ENCODE data around the gene NOXO1.

The NOXO1 gene

GRCh38 chr16:2009791-2010510 is 28.7 kb upstream of the NOXO1 start, which contains the start of gene ZNF598:
Gene ZNF598 (minus strand): TSS chr16:2009821.
- peak; percentile 74 for DNase-seq

GRCh38 chr16:2009164-2009711 is 28.0 kb upstream of the NOXO1 start:
- DNase-seq: no peak

GRCh38 chr16:2008631-2009163 is 27.4 kb upstream of the NOXO1 start:
- DNase-seq: no peak

GRCh38 chr16:2008009-2008526 is 26.8 kb upstream of the NOXO1 start:
- no peak for DNase-seq

GRCh38 chr16:2007081-2007836 is 26.0 kb upstream of the NOXO1 start:
- DNase-seq: no peak

GRCh38 chr16:2006317-2006716 is 25.0 kb upstream of the NOXO1 start:
- no peak for DNase-seq

- no peak for DNase-seq
Observed at GRCh38 chr16:2005646-2006045, 24.4 kb upstream of the NOXO1 start.

- DNase-seq: no peak
Observed at GRCh38 chr16:2004795-2005517, 23.7 kb upstream of the NOXO1 start.

GRCh38 chr16:2003827-2004641 is 22.8 kb upstream of the NOXO1 start:
- DNase-seq: peak; percentile 89

GRCh38 chr16:2003231-2003826 is 22.1 kb upstream of the NOXO1 start:
- DNase-seq: no peak

GRCh38 chr16:2002406-2003230 is 21.3 kb upstream of the NOXO1 start:
- DNase-seq: no peak

- no peak for DNase-seq
Observed at GRCh38 chr16:2001456-2002355, 20.4 kb upstream of the NOXO1 start.

DNA sequence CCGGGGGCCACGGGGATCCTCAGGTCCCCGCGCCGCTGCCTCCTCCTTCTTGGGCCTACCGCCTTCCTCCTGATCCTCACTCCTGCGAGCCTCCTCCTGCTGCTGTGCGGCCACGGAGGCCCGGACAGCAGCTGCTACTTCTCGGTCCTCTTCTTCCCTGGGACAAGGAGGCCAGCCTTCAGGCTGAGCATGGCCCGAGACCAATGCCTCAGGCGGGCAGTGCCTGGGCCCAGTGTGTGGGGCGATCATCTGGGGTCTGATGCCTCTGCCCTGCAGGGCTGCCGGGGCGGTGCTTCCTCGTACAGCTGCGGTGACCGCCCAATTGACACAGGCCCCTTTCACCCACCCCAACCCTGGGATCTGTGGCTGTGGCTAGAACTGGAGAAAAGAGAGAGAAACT is 19.8 kb upstream of the NOXO1 start:
- no peak for DNase-seq

GRCh38 chr16:1999866-2000514 is 18.7 kb upstream of the NOXO1 start:
- no peak for DNase-seq

DNA sequence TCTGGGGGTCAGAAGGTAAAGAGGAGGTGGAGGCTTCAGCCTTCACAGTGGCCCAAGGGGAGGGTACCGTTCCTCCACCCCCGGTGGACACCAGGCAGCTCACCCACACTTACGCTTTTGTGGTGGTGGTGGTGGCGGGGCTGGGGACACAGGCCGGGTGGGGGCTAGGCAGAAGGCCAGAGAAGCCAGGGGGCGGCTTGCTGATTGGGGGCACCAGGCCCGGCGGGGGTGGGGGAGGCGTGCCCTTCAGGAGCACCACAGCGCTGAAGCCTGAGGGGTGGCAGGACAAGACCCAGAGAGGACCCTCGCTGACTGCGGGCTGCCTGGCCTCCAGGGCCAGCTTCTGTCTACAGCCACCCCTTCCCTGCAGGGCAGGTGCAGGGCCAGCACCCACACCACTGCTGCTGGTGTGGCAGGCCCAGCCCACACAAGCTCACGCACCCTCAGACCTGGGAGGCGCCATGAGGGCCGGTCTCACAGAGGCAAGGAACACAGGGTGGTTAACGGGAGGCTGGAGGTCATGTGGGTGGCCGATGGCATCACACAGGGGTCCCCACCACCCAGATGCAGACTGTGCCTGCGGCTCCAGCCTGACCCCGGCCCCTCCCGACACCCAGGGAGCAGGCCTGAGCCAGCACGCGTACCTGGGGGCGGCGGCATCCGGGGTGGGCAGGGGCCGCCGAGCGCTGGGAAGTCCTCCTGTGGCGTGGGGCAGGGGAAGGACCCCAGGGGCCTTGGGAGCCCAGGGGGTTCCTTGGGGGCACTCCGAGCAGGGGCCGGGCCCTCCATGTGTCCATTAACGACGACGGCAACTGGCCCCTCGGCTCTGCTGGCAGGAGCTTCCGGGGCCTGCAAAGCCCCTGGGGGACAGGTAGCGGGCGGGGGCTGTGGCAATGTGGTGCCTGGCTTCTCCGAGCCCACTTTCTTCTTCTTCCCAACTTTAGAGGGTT is 17.9 kb upstream of the NOXO1 start:
- DNase-seq: no peak

DNA sequence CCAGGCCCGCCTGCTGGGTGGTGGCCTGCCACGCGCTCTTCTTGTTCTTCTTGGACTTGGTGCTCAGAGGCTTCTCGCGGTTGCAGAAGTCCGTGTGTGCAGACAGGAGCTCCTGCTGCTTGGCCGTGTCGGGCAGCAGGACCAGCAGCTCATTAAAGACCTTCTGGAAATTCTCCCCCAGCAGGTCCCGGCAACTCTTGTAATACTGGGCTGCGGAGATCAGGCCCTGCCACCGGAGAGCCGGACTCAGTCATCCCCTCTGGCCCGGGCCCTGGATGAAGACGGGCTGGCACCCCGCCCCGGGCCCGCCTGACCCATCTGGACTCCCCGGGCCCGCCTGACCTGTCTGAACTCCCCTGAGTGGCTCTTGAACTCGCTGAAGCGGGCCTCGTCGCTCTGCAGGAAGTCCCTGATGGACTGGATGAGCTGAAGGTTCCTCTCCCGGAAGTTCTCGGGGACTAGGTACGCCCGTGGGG is 17.1 kb upstream of the NOXO1 start:
- DNase-seq: no peak

DNA sequence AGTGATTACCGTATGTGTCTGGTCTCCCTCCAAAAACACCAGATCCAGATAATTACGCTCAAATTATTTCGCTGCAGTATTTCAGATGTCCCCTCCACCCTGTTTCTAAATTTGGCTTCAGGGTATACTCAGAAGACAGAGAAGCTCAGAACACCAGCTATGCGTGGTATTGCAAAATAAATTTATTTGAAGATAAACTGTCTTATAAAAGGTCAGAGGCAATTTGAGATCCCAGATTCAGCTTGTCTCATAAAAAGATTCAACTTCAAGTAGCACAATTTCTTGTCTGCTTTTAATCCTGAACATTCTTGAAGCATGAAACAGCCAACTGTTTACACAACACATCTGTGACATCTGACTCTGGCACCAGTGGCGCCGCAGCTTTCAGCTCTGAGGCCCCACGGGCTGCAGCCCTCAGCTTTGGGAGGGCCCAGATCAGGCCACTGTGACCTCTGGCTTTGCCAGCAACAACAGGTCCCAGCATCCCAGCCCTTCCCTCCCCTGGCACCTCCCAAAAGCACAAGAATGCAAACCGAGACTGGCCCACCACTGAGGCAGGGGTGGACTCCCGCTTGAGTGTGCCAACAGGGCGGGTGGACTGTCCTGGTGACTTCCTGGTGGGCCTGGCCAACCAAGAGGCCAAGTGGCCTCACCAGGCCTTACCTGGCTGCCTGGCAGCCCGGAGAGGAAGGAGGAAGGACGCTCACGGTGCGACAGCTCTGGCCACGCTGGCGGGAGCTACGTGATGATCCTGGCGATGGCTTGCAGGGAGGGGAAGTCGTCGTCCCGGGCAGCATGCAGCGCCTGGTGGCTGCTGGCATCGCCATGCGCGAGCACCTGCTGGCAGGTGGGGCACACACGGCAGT is 16.5 kb upstream of the NOXO1 start:
- no peak for DNase-seq
